Islet precursor cell (in vitro differentiated cells): ENCODE results near the gene COL23A1.
A peak's percentile ranks its signal among the peaks of the same experiment; 100 is the strongest.
"Not testable (repeated sequence)": the region's sequence is repeated elsewhere in the genome, so short reads cannot be mapped to it uniquely, and the experiment has no call there.

ENCODE experiments used
- DNase-seq: peaks from one replicate; pipeline ENCODE4 v3.0.0-alpha.2; 2018

COL23A1 gene

DNA sequence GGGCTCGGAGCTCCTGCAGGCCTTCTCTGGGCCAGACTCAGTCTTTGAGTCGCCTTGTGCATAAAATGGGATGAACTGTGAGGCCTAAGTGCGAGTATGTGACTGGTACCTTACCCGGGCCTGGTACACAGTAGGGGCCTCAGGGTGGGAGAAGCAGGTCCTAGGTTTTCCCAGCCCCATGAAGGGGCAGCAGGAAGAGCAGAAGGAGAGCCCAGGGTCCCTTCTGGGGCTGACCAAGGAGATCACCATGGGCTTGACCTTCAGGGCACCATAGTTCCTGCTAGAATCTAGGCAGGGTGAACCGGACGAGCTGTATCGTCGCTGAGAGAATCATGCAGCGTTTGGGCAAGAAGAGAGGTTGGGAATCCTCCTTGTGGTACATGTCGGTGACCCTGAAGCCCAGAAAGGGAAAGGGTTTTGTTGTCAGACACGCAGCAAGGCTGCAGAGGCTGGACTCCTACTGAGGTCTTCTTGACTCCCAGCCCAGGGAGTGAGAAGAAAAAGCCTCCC lies 357.2 kb downstream of the COL23A1 start:
- DNase-seq = peak; percentile 82

DNA sequence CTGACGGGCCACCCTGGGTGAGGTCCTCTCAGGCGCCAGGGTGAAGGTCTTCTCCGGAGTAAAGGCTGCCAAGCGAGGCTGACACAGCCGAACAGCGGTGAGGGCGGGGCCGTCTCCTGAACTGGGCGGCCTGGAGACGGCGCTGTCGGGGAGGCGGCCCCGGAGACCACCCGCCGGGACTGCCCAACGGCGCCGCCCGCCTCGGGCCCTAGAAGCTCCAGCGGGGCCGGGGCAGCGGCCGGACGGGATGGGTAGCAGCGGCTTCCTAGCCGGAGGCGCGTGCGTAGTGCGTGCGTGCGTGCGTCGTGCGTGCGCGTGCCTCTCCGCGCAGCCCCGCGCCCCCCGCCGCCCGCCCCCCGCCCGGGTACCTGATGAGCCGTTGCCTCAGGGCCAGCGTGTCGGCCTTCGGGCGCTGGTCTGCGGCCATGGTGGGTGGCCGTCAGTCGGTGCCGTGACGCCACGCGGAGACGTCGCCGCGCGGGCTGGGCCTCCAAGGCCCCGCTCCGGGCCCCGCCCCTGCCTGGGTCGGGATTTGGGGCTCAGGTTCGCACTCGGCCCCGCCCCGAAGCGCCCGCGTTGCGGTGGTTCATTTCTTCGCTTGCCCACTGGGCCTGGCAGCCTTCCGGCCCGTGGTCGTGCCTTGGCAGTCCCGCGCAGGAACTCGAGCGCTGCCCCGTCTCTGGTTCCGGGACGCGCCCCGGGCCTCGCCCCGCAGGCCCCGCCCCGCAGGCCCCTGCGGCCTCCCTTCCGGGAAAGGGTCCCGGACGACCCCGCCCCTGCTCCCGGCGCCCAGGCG lies 357.9 kb downstream of the COL23A1 start, which contains the start of gene PHYKPL:
PHYKPL (minus strand) TSS at position 679 of the 796 bp plus-strand sequence; CDS start at position 427, 252 bp downstream.
- peak; percentile 79 for DNase-seq

DNA sequence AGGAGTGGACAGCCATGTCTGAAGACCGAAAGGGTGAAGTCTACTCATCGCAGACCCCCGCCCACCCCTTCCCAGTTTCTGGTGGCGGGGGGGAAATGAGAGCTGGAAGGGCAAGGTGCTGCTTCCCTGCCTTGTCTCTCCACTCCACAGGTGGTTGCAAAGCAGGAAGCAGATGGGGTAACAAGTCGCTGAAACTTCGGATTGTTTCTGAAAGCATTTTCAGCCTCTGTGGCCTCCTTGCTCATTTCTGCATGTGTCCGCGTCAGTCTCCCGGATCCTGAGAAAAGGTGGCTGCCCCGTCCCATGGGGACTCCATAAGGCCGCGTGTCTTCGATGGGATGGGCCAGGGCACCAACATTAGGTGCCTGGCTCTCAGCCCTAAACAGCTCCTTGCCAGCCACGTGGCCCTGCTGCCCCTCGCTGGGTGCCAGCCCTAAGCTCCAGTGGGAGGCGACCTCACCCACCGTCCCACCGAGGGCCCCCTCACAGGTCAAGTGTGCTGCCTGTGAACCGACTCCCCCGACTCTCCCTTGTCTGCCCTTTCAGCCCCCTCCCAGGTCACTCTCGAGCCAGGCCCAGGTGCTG lies 358.6 kb downstream of the COL23A1 start:
- DNase-seq = no peak

DNA sequence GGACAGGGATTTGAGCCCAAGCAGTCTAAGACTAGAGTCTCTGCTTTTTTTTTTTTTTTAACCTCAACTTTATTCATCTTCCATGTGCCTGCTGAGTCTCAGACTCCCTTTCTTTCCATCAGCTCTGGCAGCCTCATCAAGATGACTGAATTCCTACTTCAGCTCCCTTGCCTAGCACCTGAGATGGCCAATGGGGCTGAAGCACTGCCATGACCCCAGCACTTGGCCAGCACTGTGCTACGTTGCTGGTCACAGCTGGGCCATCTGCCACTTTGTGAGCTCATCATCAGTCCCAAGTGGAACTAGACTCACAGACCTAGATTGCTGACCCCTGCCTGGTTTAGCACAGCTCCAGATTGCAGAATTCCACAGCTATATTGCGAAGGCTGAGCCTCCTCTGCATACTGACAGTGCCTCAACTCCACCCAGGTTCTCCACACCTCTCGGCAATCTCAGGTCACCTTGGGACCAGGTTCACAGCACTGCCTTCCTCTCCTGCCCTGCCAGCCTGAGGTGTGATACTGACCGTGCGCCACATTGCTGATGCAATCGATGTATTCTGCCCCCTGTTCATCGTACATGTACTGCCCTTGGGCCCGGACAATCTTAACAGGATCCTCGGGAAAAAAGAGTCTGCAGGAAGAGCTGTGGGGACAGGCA lies 359.2 kb downstream of the COL23A1 start:
- DNase-seq = no peak

DNA sequence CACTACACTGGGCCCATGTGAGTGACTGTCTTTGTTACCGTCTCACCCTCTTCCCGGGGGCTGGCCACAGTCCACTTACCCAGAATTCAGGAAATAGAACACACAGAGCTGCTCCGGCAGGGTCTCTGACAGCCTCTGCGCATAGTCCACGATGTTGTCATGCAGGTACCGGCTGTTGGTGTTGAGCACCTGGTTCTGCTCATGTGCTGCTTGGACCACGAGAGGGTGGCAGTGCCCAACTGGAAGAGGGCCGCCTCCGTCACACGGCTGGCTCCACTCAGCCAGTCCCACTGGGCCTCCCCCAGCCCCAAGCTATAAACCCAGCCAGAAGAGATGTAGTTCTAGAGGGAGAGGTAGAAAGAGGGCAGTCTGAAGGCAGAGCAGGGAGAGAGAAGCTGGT lies 360.3 kb downstream of the COL23A1 start:
- no peak for DNase-seq

DNA sequence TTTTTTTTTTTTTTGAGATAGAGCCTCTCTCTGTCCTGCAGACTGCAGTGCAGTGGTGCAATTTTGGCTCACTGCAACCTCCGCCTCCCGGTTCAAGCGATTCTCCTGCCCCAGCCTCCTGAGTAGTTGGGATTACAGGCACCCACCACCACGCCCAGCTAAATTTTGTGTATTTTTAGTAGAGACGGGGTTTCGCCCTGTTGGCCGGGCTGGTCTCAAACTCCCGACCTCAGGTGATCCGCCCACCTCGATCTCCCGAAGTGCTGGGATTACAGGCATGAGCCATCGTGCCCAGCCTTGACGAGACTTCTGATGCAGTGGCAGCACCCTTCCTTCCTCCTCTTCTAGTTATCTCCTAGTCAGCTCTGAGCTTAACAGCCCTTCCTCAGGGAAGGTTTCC lies 361.1 kb downstream of the COL23A1 start:
- DNase-seq = not testable (repeated sequence)

DNA sequence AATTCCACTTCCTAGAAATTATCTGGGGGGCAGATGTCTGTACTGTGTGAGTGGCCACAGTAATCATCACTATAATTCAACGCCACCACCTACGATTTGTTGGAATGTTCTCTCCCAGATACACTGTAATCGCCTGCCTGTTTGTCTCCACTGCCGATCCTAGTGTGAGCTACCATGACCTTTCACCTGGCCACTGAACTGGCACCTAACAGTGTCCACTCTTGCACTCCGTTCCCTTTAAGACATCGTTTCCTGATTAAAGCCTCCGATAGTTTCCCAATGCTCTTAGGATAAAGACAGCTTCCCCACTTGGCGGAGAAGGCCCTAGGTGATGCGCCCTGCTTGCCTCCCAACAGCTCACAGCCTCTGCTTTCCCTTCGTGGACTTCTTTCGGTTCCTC lies 361.6 kb downstream of the COL23A1 start:
- DNase-seq = no peak

DNA sequence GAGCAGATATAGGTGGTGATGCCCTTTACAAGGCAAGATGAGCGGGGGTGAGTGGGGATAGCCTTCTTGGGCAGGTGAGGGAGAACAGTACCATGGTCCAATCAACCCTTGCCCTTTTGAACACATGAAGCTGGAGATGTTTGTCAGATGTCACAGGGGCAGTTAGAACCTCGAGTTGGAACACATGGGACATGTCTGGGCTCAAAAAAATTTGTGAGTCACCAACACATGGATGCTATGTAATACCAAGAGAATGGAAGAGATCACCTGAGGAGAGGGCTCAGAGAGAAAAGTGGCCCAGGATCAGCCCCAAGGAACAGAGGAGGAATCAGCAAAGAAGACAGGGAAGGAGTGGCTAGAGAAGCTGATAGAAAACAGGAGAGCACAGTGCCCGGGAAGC lies 362.3 kb downstream of the COL23A1 start:
- DNase-seq = no peak

DNA sequence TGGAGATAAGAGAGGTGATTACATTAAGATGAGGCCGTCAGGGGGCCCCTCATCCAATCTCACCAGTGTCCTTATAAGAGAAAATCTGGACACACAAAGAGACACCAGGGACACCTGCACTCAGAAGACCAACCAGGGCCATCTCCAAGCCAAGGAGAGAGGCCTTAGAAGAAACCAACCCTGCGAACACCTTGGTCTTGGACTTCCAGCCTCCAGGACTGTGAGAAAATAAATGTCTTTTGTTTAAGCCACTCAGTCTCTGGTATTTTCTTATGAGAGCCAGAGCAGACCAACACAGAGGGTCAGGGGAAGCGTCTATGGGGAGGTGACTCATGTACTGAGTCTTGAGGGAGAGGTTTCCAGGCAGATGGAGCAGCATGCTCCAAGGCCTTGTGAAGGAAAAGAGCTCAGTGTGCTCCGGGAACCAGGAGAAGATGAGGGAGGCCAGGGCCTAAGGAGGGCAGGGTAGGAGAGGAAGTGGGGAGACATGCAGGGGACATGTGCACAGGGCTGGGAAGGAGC lies 363.0 kb downstream of the COL23A1 start:
- DNase-seq = peak; percentile 52

DNA sequence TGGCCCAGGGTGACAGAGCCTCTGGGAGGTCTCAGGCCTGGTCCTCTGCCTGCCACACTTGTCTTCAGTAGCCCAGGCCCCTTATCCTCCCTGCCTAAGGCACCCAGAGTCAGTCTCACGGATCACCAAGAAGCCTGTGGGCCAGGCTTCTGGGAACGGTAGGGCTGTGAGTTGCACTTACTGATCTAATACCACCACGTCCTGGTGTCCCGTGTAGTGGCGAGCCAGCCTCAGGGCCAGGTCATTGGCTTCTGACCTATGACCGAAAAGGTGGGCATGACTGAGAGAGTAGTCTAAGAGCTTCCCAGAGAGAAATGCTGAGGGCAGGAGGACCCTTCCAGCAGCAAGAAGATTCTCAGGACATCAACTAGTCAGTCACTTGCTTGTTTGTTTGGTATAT lies 365.0 kb downstream of the COL23A1 start:
- no peak for DNase-seq

DNA sequence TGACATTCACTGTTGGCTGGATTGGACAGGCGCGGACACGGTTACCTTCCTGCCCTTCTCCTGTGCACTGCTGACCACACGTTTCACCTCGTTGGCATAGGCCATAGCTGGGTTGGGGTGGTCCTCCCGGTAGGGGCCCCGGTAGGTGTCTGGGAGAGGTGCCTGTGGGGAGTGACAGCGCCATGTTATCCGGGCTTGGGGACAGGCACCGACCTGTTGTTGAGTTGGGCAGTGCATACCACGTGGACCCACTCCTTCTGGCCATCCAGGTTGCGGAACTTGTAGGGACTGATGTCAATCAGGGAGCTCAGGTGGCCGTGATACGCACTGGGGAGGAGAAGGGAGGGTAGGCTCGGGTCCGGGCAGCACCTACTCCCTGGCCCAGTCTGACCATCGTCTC lies 365.8 kb downstream of the COL23A1 start:
- DNase-seq = no peak

DNA sequence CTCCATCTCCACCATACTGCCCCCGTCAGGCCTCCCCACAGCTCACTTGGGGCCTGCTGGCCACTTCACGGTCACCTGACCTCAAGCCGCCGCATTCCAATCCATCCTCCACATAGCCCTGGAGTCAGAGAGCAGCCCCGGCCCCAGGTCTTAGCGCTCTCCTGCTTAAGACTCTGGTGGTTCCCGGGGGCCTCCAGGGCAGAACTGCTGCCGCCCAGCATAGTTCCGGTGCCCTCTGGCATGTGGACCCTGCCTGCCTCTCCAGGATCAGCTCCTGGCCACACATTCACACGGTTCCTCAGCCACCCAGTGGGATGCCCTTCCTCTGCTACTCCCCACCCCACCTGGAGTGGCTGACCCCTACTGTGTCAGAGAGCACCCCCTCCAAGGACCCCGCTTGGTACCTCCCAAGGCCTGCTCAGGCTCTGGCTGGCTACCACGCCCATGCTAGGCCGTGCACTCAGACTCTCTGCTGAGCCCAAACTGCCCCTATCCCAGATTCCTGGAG lies 366.3 kb downstream of the COL23A1 start:
- DNase-seq = peak; percentile 78

DNA sequence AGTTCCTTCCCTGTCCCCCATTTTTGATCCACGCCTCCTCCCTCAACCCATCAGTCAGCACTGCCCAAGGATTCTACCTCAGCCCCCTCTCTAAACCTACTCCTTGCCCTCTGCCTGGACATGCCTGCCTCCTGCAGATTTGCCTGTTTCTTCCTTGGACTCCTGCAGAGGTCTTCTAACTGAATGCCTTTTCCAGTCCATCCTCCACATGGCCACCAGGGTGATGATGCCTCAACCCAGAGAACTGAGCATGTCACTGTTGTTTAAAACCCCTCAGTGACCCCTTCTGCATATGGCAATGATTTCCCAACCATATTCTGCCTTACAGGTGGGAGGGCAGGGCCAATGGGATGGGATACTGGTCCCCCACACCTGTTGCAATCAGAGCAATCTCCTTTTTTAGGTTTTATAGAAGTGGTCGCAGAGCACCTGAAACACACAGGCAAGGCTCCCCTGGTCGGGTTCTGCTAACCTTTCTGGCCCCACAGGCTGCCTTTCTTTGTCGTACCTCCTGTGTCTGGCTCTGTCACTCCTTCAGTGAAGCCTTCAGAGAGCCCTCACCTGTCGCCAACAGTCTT lies 366.9 kb downstream of the COL23A1 start:
- DNase-seq = no peak

DNA sequence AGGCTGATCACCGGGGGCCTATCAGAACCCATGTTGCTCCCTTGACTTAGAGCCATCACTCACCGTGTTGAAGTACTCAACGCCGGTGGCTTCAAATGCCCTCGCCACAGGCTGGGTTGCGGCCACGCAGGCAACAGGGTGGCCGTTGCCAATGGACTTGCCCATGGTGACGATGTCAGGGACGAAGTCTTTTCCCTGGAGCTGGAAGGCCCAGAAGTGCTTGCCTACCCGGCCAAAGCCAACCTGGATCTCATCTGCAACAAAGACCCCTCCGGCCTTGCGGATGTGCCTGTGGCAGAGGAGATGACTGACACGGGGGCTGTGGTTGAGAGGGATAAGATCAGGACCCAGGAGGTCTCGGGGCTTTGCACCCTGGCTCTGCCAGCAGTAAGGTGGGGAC lies 367.9 kb downstream of the COL23A1 start:
- no peak for DNase-seq

DNA sequence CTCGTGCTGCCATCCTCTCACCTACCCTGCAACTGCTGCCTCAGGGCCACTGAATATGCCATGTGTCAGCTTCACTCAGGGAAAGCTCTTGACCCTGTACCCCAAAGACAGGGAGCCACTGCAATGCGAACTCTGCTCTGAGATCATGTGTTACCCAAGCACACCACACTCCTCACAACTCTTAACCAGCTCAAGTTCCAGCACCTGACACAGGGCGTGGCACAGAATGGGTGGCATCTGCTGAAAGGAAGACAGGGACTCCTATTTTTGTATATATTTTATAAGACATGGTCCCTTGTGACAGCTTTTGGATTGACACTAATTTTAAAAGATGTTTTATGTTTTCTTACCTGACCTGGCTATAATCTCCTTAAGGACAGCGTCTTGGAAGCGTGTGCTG lies 368.3 kb downstream of the COL23A1 start:
- peak; percentile 47 for DNase-seq

DNA sequence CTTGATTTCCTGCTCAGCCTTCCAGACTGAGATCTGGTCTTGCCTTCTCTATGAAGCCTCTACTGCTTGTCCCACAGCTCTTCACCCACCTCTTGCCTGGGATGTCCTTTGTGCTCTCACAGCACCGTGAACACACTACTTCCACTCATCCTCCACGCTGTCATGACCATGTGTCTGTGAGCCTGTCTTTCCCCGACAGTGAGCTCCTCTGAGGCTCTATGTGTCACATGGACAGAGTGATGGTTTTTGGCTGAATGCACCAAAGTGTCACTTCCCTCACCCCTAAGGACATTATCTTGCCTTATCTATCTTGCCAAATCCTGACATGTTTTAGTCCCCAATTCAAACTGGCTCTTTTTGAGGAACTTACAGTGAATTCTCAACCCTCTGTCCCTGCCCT lies 368.9 kb downstream of the COL23A1 start:
- peak; percentile 47 for DNase-seq

DNA sequence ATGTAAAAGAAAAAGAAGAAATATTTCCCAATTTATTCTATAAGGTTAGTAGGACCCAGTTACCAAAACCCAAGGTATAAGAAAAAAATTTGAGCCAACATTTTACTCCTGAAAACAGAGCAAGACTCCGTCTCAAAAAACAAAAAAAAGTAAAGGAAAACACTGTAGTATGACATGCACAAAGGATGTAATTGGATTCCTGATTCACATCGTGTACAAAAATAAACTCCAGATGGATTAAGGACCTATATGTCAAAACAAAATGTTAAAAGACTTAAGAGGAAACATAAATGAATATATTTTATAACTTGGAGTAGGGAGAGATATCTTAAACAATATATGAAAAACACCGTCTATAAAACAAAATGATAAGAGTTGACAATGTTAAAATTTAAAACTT lies 371.4 kb downstream of the COL23A1 start:
- no peak for DNase-seq

DNA sequence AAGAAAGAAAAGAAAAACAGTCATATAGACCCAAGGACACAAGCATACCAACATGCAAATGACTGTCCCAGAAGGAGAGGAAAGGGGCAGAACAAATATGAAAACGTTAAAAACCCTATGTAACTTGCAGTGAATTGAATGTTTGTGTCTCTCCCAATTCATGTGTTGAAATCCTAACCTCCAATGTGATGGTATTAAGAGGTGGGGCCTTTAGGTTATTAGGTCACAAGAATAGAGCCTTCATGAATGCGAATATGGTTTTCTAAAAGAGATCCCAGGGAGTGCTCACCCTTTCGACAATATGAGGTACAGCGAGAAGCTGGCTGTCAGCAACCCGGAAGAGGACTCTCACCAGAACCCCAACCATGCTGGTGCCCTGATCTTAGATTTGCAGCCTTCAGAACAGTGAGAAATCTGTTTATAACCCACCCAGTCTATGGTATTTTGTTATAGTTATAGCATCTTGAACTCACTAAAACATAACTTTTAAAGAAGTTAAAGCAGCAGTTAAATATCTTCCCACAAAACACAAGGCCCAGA lies 371.9 kb downstream of the COL23A1 start:
- DNase-seq = no peak

DNA sequence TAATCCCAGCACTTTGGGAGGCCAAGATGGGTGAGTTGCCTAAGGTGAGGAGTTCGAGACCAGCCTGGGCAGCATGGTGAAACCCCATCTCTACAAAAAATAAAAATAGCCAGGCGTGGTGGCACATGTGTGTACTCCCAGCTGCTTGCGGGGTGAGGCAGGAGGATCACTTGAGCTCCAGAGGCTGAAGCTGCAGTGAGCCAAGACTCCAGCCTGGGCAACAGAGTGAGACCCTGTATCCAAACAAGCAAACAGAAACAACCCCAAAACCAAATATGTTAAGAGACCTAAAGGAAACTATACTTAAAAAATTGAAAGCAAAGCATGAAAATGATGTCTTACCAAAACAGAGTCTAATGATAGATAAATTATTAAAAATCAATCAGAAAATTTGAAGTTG lies 373.4 kb downstream of the COL23A1 start:
- no peak for DNase-seq

DNA sequence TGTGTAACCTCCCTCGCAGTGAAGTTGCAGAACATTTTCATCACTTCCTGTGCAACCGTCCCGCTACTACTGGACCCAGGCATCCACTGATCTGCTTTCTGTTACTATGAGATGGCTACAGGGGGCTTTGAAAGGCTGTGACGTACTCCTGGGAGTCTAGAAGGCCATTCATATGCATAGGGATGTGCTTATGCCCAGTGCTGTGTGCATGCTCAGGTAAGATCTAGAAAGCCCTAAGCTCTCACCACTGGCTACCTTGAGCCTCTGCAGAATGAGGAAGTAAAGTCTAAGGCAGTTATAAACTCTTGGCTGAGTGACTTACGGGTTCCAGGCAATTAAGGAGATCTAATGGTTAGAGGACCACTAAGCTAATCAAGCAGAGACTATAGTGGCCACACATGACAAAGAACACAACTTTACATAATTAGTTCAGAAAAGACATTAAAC lies 374.1 kb downstream of the COL23A1 start:
- no peak for DNase-seq

DNA sequence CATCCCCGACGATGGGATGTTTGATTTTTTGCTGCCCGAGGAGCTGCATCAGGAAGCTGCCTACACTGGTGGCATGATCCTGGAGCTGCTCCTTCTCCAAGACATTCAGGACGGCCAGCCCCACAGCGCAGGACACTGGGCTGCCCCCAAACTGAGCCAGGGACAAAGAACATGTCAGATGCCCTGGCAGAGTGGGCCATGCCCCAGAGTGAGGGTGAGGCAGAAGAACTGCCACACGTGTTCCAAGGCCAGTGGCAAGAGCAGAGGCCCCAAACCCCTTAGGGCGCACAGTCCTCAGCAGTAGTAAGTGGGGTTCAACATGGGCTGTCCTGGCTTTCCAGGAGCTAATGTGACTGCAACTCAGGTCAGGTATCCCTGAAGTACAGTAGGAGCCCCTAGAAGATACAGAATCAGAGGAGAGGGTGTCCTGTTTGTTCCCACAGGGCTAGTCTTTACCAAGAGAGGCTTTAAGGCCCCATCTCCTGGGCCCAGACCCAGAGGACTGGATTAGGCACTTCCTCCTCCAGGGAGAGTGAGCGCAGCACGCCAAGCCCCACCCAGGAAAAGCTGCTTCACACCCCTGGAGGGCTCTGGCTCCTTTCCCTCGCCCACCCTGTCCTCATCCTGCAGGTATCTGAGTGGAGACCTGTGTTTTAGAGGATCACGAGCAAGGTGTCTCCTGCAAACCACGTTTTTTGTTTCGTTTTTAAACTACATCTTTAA lies 374.8 kb downstream of the COL23A1 start:
- peak; percentile 51 for DNase-seq
